ENCODE results near the gene ANKRD44. TPM values are rescaled to one million over a fixed set of nuclear protein-coding genes. Genes with fewer than 3 reads are reported as not detected.

ANKRD44 gene
- total RNA-seq, 6 experiments from 2014 or later = 3.8 to 5.7 (median 4.7) TPM

- no peaks in the 10 kb centered on the region for H3K36me3 Mint-ChIP-seq (ENCODE audit: low read depth)
- peaks cover 4% of the 10 kb centered on the region; the same call in 1 of the 2 replicates for H3K27me3 Mint-ChIP-seq (ENCODE audit: insufficient read depth)
- H3K27ac Mint-ChIP-seq = no peak overlapping the region
- no peak for DNase-seq
- TF ChIP-seq CTCF (IDR thresholded peaks at IDR 0.05) = no peak
- H3K4me3 Mint-ChIP-seq = no peak overlapping the region
- H3K9me3 Mint-ChIP-seq = no peaks in the 10 kb centered on the region
- peaks cover 10% of the 10 kb centered on the region for H3K4me1 Mint-ChIP-seq (ENCODE audit: low read depth)
These were observed 31.5 kb downstream of the ANKRD44 start for GRCh38 chr2:197278799-197279763.

- Mint-ChIP-seq H3K4me1 (ENCODE audit: low read depth) (peaks cover 8% of the 10 kb centered on the region), H3K27ac (no peak overlapping the region), H3K27me3 (ENCODE audit: insufficient read depth) (peaks cover 4% of the 10 kb centered on the region; the same call in 1 of the 2 replicates), H3K9me3 (no peaks in the 10 kb centered on the region), H3K36me3 (ENCODE audit: low read depth) (no peaks in the 10 kb centered on the region), H3K4me3 (no peak overlapping the region)
- DNase-seq = no peak
- TF ChIP-seq CTCF (IDR thresholded peaks at IDR 0.05) = no peak
These were observed 32.8 kb downstream of the ANKRD44 start for GRCh38 chr2:197277794-197278193.

GRCh38 chr2:197276156-197276555 is 34.4 kb downstream of the ANKRD44 start:
- DNase-seq = no peak
- H3K27ac Mint-ChIP-seq = no peak overlapping the region
- H3K4me1 Mint-ChIP-seq (ENCODE audit: low read depth) = peaks cover 8% of the 10 kb centered on the region
- H3K27me3 Mint-ChIP-seq (ENCODE audit: insufficient read depth) = peaks cover 4% of the 10 kb centered on the region; the same call in 1 of the 2 replicates
- no peaks in the 10 kb centered on the region for H3K9me3 Mint-ChIP-seq
- no peak for TF ChIP-seq CTCF (IDR thresholded peaks at IDR 0.05)
- H3K36me3 Mint-ChIP-seq (ENCODE audit: low read depth) = no peaks in the 10 kb centered on the region
- no peak overlapping the region for H3K4me3 Mint-ChIP-seq

- no peak overlapping the region for H3K4me3 Mint-ChIP-seq
- H3K9me3 Mint-ChIP-seq = no peaks in the 10 kb centered on the region
These were observed 35.6 kb downstream of the ANKRD44 start for GRCh38 chr2:197274937-197275336.

GRCh38 chr2:197274349-197274748 is 36.2 kb downstream of the ANKRD44 start:
- no peak for TF ChIP-seq CTCF (IDR thresholded peaks at IDR 0.05)

More at GRCh38 chr2:197274937-197275336, 35.6 kb downstream of the ANKRD44 start:
- Mint-ChIP-seq H3K4me1 (ENCODE audit: low read depth) (peaks cover under 1% of the 10 kb centered on the region), H3K27me3 (ENCODE audit: insufficient read depth) (peaks cover 7% of the 10 kb centered on the region; the same call in 1 of the 2 replicates), H3K27ac (no peak overlapping the region), H3K36me3 (ENCODE audit: low read depth) (no peaks in the 10 kb centered on the region)
- DNase-seq = no peak
- TF ChIP-seq CTCF (IDR thresholded peaks at IDR 0.05) = no peak

More at GRCh38 chr2:197274349-197274748, 36.2 kb downstream of the ANKRD44 start:
- Mint-ChIP-seq H3K36me3 (ENCODE audit: low read depth) (no peaks in the 10 kb centered on the region), H3K27me3 (ENCODE audit: insufficient read depth) (peaks cover 7% of the 10 kb centered on the region; the same call in 1 of the 2 replicates), H3K9me3 (no peaks in the 10 kb centered on the region), H3K4me3 (no peak overlapping the region), H3K27ac (no peak overlapping the region), H3K4me1 (ENCODE audit: low read depth) (peaks cover 5% of the 10 kb centered on the region)
- no peak for DNase-seq

All from HFFc6 (cell line).